A673 (cell line): ENCODE measurements around the gene SOBP.

Experiments
- EZH2 ChIP-seq: fragments of 200-600 bp; sonication (generic); IDR thresholded peaks from 2 replicates; pipeline ENCODE4 v1.6.1; 2017; ENCODE audit warnings: borderline replicate concordance, low read depth, mild to moderate bottlenecking, mixed read lengths, antibody characterized with exemption, low read length; ENCODE audit not compliant: poor library complexity, severe bottlenecking
- TF ChIP-seq, protein P1 (sequence below): fragments of 300-800, 200-600 bp; sonication (generic); conservative IDR thresholded peaks from 2 replicates; pipeline ENCODE4 v1.5.1; 2017; ENCODE audit warnings: low read depth, mild to moderate bottlenecking, antibody characterized with exemption, low read length, moderate library complexity, mixed read lengths

DNA sequence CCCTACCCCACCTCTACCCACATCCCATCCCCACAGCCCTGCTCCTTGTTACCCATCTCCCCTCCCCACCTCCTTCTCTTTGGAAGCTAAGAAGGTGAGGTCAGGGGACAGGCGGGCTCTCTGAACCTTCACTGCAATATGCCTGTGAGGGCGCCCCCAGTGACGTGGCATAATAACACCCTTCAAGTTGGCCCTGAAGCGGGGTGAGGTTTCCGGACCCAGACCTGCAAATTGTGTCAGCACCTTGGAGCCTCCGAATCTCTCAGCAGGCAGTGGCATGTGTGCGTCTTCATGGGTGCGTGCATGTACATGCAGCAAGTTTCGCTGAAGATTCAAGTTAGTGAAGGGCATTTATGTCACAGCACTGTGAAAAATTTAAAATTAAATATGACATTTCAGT, 114.6 kb downstream of the SOBP start:
- TF ChIP-seq, protein P1, sequence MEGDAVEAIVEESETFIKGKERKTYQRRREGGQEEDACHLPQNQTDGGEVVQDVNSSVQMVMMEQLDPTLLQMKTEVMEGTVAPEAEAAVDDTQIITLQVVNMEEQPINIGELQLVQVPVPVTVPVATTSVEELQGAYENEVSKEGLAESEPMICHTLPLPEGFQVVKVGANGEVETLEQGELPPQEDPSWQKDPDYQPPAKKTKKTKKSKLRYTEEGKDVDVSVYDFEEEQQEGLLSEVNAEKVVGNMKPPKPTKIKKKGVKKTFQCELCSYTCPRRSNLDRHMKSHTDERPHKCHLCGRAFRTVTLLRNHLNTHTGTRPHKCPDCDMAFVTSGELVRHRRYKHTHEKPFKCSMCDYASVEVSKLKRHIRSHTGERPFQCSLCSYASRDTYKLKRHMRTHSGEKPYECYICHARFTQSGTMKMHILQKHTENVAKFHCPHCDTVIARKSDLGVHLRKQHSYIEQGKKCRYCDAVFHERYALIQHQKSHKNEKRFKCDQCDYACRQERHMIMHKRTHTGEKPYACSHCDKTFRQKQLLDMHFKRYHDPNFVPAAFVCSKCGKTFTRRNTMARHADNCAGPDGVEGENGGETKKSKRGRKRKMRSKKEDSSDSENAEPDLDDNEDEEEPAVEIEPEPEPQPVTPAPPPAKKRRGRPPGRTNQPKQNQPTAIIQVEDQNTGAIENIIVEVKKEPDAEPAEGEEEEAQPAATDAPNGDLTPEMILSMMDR: no peak
- no peak for TF ChIP-seq EZH2
